Fibroblast of peridontal ligament (primary cell): ENCODE results near the gene RGS18.
"Not testable (repeated sequence)": the region's sequence is repeated elsewhere in the genome, so short reads cannot be mapped to it uniquely, and the experiment has no call there.

Experiments
- DNase-seq: peaks from one replicate; pipeline ENCODE4 v3.0.0-alpha.2; 2010; ENCODE audit errors: extremely low read depth

Gene RGS18

DNA sequence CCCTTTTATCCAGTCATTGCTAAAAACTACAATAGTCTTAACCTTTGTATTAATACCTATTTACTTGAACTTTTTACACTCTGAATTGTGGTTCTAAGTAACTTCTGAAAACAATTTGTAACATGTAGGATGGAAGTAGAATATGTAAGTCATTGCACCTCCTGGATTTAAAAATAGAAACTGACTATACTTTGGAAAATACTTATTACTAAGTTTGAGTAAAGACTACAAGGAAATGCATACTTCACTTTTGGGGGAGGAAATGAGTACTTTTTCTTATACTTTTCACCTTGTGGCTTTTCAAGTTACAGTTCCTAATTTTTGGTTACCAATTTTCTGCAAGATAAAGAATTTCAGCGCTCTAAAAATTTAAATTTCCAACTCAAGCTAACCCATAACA lies 8.7 kb downstream of the RGS18 start:
- no peak for DNase-seq

DNA sequence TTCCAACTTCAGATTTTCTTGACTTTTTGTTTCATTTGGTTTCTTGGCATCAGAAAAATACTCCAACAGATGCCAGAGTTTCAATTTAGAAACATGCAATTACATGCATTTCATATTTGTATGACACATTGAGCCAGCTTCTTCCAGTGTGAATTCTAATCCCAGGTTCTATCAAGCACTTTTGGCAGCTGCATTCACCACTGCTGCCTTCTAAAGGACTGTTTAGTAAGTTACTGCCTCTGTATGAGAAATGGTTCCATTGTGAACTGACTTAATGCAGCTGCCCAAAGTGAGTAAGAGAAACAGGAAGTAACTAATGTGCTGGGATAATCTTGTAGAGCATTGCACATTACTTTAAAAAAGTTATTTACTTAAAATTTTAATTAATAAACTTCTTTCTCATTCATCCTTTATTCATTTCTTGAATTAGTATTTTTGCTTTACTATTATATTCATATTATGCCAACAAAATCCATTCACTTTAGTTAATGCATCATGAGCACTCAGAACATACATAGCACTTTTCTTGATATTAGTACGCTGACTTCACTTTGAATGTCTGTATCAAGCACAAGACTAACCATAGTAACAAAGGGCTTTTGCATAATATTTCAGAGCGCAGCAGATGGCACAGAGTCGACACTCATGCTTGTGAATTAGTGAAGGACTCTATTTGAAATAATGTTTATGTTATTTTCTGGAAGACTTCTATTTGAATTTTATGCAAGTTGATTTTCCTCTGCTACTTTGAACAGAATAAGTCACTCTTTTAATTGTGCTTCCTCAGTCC lies 9.8 kb downstream of the RGS18 start:
- peak; percentile 63 for DNase-seq

DNA sequence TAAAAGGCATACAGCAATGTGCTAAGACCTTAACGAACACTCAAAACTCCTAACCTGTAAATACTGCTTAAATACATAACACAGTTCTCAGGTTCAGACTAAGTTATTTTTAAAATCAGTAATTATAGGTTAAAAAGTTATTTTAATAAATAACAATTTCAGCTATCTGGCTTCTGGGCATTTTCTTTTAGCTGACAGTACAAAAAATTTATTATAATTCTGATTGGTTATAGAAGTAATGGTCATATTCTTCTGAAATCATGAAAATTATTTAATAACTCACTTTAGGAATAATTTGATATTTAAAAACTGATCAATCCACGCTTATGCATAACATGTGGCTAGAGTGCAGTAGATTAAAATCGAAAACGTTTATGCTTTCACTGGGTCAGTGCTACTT lies 10.7 kb downstream of the RGS18 start:
- DNase-seq = no peak

DNA sequence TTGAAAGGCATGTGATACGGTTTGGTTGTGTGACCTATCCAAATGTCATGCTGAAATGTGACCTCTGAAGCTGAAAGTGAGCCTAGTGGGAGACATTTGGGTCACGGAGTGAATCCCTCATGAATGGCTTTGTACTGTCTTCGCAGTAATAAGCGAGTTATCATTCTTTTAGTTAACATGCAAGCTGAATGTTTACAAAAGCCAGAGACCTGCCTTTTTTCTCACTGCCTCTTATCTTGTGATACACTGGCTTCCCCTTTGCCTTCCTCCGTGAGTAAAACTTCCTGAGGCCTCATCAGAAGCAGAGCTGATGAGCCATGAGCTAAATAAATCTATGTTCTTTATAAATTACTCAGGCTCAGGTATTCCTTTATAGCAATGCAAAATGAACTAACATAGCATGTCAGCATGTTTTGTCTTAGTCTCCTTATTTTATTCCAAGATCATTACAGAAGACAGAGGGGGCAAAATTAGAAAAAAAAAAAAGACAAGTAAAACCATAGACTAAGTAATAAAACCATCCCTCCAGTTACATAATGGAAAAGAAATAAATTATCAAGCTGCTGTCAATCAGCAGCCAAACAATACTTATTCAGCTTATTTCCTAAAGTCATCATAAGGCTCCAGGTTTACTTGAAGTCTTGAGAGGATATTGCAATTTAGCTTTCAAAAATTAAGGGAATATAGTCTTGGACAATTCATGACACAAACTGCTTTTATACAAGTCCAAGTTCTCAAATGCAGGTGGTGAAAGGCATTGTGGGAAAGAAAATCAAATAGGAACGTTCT lies 12.1 kb downstream of the RGS18 start:
- DNase-seq = no peak

DNA sequence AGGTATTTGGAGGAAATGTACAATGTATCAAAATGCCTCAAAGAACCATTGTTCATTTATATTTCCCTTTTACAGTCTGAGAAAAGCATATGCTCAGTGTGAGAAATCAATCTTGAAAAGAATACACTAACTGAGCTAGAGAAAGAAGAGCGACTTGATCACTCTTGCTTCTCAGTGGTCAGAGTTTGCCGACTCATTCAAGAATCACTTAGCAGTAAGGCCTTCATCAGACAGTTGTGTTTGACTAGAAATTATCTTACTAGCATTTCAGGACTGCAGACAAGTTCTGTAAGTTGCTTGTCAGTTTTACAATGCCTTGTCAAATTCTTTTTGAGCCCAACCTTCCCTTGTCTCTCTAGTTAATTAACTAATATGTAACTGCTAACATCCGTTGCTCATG lies 12.9 kb downstream of the RGS18 start:
- DNase-seq = no peak

DNA sequence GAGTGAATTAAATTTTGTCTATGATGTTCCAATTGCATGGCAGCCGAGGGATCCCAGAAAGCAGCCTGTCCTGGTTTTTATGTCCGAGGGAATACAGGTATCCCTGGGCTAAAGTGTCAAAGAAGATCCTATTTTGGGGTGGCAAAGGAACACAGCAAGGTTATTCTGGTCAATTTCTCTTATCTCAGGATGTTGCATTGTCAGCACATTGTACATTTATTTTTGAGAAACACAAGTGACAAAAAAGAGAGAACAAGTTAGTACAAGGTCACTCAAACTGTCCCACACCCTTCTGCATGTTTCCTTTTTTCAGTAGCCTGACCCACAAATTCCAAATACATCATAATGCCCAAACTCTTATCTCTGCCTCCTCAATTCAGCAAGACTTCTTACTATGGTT lies 17.7 kb downstream of the RGS18 start:
- no peak for DNase-seq

DNA sequence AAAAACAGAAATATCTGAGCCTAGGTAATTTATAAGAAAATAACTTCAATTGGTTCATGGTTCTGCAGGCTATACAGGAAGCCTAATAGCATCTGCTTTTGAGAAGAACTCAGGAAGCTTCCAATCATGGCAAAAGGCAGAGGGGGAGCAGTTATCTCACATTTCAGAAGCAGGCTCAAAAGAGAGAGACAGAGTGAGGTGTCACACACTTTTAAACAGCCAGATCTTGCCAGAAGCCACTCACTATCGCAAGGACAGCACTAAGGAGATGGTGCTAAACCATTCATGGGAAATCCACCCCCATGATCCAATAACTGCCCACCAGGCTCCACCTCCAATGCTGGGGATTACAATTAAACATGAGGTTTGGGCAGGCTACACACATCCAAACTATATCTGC lies 25.5 kb downstream of the RGS18 start:
- DNase-seq = no peak

DNA sequence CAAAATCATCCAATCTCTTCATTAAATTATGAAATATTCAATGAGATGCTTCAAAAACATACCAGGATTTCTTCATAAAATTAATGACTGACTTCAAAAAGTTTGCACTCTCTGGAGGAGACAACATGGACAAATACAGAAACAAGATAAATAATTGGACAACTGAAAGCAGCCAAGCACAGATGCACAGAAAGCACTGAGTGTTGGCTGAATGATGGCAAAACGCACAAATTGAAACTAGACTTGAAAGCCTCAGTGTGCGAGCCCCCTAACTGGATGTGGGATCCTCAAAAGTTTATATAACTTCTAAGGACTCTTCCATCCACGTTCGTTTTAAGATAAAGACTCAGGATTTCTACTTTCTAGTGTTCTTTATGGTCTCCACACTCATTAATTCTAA lies 27.9 kb downstream of the RGS18 start:
- no peak for DNase-seq

DNA sequence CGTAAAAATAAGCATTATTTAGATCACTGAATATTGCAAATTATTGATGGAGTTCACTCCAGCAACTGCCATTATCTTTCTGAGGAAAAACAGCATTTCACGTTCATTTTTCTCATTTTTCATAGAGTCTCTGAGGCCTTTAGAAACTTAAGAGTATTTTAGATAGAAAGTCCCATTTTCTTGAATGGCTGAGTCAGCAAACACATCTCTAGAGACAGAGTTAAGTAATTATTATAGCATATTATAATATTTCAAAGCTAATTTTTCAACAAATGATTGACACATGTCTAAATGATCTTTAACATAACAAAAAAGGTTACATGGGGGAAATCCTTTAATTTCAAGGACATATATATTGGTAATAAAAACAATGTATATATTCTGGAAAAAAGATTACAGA lies 31.8 kb downstream of the RGS18 start:
- no peak for DNase-seq

DNA sequence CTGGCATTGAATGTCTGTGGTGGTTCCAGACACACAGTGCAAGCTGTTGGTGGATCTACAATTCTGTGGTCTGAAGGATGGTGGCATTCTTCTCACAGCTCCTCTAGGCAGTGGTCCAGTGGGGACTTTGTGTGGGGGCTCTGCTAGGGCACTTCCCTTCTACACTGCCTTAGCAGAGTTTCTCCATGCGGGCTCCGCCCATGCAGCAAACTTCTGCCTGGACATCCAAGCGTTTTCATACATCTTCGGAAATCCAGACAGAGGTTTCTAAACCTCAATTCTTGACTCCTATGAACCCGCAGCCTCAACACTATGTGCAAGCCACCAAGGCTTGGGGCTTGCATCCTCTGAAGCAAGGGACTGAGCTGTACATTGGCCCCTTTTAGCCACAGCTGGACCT lies 43.0 kb downstream of the RGS18 start:
- DNase-seq = no peak

DNA sequence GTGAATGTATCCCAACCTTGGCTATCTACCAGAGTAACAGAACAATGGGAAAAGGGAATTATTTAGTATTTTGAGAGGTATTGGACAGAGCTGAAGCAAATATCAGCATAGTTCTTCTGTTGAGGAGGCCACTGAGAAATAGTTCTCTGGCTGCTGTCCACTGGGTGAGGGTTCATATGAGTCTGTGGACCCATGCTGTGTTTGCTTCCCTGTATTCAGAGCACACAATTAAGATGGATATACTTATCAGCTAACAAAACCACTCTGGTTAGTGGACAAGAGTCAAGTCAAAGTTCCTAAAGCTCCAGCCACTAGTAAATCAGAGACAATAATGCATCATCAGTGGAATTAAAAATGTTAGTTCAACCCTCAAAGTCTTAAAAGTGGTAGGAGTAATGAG lies 66.1 kb downstream of the RGS18 start:
- no peak for DNase-seq

DNA sequence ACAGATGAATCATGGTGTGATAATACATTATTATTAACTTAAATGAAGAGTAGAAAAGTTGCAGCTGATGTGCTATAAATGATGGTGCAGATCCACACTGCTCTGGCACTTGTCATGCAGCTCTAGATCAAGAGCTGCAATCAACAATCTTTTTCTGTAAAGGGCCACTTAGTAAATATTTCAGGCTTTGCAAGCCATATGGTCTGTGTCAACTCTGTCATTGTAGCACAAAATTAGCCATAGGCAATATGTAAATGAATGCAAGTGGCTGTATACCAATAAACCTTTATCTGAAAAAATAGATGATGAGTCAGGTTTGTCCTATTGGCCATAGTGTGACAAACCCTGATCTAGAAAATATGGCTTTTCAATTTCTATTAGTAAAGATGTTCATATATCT lies 66.6 kb downstream of the RGS18 start:
- no peak for DNase-seq

DNA sequence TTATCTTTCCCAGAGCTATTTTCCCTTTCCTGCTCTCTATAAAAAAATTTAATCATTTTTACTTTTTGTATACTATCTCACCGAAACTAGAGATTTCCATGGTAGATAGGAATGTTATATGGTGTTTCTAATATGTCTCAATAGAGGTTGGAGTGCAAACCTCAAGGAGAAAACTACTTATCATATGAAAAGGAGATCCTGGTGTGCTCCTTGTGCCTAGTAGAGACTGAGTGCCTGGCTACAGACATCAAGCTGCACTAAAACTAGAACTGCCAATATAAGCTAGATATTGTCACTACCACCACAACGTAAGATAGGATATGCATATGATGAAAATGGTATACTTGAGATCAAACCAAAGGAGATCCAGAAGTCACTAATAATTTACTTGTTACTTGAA lies 67.0 kb downstream of the RGS18 start:
- no peak for DNase-seq

DNA sequence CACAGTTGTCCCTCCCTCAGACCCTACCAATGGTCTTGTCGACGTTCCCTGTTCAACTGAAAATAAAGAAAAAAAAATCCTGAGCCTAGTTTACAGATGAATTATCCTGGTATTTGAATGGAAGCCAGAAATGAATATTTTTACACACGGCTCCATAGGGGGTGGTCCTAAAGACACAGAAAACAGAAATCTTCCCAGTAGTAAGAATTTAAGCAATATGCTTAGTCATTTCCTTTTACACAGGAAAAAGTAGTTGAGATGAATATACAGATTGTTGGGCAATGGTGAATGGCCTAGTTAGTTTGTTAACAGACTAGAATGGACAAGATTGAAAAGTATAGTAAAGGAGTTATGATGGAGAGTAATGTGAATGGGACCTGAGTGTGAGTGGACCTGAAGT lies 67.4 kb downstream of the RGS18 start:
- peak; percentile 55 for DNase-seq

DNA sequence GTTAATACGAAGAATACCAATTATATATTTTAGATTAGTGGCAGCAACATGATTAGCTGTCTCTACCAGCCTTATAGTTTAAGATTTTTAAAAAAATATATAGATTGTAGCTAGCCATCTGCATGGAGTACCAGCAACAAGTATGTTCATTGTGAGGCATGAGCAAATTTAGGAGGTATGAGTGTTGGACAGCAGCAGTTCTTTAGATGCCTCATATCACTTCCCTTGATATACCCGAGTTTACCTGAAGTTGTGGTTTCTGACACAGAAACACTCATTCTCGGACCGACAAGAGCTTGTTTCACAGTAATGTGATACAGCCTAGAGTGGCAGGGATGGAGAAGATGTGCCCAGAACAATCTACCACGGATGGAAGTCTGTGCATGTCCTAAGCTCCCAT lies 69.1 kb downstream of the RGS18 start:
- no peak for DNase-seq

DNA sequence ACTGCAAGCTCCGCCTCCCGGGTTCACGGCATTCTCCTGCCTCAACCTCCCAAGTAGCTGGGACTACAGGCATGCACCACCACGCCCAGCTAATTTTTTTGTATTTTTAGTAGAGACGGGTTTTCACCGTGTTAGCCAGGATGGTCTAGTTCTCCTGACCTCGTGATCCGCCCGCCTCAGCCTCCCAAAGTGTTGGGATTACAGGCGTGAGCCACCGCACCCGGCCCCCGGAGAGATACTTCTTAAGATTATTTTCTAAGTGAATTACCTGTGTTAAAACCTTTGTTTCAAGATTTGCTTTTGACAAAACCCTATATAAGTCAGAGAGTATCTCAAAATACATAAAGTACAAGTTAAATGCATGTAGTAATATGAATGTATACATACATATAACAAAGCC lies 69.7 kb downstream of the RGS18 start:
- DNase-seq = not testable (repeated sequence)

DNA sequence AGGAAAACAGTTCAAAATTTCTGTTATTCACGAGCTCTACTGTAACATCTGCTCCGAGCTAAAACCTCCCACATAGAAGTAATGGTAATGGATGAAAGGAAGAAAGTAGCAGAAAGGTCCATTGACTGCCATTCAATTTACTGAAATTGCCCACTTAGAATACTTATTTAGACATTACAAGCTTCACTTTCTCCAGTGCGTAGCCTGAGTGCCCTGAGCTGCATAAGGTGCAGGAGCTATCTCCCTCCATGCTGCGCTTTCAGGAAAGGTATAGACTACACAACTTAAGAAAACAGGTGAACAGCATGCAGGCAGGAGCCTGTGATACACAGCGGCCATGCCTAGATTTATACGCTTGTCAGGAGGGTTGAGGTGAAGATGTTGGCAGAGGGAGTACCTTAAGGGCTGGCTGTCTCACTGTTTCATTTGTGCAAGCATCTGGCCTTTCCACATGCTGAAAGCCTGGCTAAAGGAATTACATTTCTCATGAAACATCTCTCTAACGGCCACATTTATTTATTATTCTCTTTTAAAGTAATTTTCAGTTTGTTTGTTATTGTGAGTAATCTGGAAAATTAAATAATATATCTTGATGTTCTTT lies 74.7 kb downstream of the RGS18 start:
- no peak for DNase-seq

DNA sequence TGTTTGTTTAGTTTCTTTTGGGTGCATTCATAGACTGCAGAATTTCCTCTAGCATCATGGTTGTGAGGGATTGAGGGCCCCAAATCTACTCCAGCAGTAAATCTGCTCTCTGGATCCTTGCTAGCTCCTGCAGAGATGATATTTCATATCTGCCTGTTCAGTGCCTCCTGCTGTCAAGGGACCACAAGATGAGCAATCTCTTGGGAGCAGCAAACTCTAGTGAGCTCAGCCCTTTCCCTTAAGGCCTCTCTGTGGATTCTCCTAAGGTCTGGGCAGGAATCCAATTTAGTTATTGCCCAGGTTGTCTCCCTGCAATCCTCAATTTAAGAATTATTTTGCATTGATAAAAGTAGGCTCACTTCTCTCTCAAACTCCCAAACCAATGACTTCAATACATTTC lies 76.9 kb downstream of the RGS18 start:
- DNase-seq = no peak
